Tibial artery (tissue), 4 donors: ENCODE data around the gene B3GNT3.

Experiments
- DNase-seq, 2 donors: peaks; one replicate each; pipeline ENCODE4 v3.0.0-alpha.2; 2019
- H3K27ac ChIP-seq, 2 donors: fragments of 200-600 bp; sonication (generic) in 1 of 2; 1 replicate in 1 of 2; 2 replicates in 1 of 2; pipeline ENCODE4 v1.5.1; 2018 to 2019; ENCODE audit warnings: mild to moderate bottlenecking in 1 of 2
- H3K27me3 ChIP-seq, 2 donors: fragments of 200-600 bp; sonication (generic) in 1 of 2; one replicate each; pipeline versions ENCODE4 v1.5.1 to v1.6.0; 2016 to 2019
- H3K36me3 ChIP-seq, 3 donors: fragments of 200-600 bp; sonication (generic) in 2 of 3; one replicate each; pipeline ENCODE4 v1.5.1; 2016 to 2019; ENCODE audit warnings: mild to moderate bottlenecking in 2 of 3
- H3K4me1 ChIP-seq, 4 donors: fragments of 200-600 bp; sonication (generic) in 2 of 4; 1 replicate in 3 of 4; 2 replicates in 1 of 4; pipeline ENCODE4 v1.5.1; 2016 to 2019
- H3K4me3 ChIP-seq, 2 donors: fragments of 200-600 bp; sonication (generic) in 1 of 2; 1 replicate in 1 of 2; 2 replicates in 1 of 2; pipeline ENCODE4 v1.5.1; 2018 to 2019; ENCODE audit warnings: mild to moderate bottlenecking in 2 of 2
- H3K9me3 ChIP-seq, 3 donors: fragments of 200-600 bp; sonication (generic) in 1 of 3; one replicate each; pipeline ENCODE4 v1.5.1; 2016 to 2019
- intact Hi-C: fragments of 100-400 bp; cut with DNase I; formaldehyde crosslinking; loops from one replicate; pipeline ENCODE4 v1.15.0; 2023; ENCODE audit warnings: low total_unique reads
- TF ChIP-seq, protein P1 (sequence below), 2 experiments: fragments of 200-600 bp in 1 of 2; fragments of 450-650 bp in 1 of 2; IDR thresholded peaks; one replicate each; pipeline ENCODE4 v1.5.1; 2017 to 2019; ENCODE audit warnings: antibody characterized with exemption in 2 of 2, mild to moderate bottlenecking in 1 of 2, moderate library complexity in 1 of 2

Gene B3GNT3

DNA sequence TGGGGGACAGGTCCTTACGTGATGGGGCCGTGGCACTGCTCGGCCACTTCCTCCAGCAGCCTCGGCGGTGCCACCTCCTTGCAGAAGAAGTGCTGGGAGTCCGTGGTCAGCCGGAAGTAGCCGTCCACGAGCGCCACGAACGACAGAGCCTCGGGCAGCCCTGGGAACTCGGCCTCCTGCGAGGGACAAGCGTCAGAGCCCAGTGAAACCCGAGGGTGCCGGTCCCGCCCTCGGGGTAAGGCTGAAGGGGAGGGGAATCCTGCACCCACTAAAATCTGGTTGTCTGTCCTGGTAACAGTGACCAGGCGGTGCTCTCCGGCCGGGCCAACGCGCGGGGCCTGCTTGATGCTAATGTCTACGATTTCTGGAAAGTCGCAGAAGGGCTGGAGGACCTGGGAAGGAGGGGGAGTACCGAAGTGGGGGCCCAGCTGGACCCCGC, 46.5 kb downstream of the B3GNT3 start:
- H3K27me3 ChIP-seq = peaks cover 0 to 78% of the 10 kb centered on the region in 2 donors
- intact Hi-C loops = no loop called here
- peaks cover 0 to 17% (median 10%) of the 10 kb centered on the region in 4 donors for H3K4me1 ChIP-seq
- H3K36me3 ChIP-seq = no peaks in the 10 kb centered on the region
- no peak overlapping the region for H3K27ac ChIP-seq
- H3K4me3 ChIP-seq = peak overlapping the region; percentile 9 to 22
- no peaks in the 10 kb centered on the region for H3K9me3 ChIP-seq
- TF ChIP-seq, protein P1, sequence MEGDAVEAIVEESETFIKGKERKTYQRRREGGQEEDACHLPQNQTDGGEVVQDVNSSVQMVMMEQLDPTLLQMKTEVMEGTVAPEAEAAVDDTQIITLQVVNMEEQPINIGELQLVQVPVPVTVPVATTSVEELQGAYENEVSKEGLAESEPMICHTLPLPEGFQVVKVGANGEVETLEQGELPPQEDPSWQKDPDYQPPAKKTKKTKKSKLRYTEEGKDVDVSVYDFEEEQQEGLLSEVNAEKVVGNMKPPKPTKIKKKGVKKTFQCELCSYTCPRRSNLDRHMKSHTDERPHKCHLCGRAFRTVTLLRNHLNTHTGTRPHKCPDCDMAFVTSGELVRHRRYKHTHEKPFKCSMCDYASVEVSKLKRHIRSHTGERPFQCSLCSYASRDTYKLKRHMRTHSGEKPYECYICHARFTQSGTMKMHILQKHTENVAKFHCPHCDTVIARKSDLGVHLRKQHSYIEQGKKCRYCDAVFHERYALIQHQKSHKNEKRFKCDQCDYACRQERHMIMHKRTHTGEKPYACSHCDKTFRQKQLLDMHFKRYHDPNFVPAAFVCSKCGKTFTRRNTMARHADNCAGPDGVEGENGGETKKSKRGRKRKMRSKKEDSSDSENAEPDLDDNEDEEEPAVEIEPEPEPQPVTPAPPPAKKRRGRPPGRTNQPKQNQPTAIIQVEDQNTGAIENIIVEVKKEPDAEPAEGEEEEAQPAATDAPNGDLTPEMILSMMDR (IDR thresholded peaks at IDR 0.05) = no peak
- no peak for DNase-seq

DNA sequence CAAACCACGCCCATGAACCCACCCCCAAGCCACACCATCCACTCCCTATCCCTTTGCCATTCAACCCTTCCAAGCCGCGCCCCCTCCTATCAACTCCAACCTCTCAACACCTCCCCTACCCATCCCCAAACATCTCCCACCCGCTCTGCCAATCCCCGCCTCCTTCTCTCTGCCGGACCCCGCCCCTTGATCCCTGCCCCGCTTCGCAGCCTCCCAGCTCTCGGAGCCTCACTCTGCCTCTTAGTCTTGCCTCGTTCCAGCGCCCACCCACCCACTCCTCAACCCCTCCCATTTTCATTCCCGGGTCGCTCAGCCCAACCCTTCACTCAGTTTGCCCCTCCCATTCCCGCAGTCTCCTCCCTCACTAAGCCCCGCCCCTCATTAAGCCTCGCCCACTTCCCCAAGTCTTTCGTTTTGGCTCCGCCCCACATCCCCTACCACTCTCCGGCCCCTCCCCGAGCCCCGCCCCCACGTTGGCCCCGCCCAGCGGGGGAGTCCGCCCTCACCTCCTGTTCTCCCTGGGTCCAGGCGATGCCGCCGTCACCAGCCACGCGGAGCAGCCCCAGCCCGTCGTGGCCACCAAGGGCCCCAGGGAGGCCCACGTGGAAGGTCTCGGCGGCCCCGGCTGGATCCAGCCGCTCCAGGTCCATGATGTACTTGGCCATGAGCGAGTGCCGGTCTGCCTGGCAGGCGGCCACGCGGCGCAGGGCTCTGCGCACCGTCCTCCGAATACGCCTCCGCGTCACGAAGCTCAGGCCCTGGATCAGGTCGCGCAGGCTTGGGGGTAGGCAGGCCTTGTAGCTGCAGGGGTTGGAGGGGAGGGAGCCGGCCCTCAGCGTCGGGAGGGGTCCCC, 47.1 kb downstream of the B3GNT3 start:
- H3K36me3 ChIP-seq = no peaks in the 10 kb centered on the region
- H3K4me3 ChIP-seq = peak overlapping the region; percentile 9 to 22
- DNase-seq = peak; percentile 57 to 84
- H3K27ac ChIP-seq = no peak overlapping the region
- H3K4me1 ChIP-seq = peaks cover 0 to 17% (median 10%) of the 10 kb centered on the region in 4 donors
- no peaks in the 10 kb centered on the region for H3K9me3 ChIP-seq
- TF ChIP-seq, protein P1 (IDR thresholded peaks at IDR 0.05) = no peak
- intact Hi-C loops = no loop called here
- H3K27me3 ChIP-seq = peaks cover 0 to 82% of the 10 kb centered on the region in 2 donors

DNA sequence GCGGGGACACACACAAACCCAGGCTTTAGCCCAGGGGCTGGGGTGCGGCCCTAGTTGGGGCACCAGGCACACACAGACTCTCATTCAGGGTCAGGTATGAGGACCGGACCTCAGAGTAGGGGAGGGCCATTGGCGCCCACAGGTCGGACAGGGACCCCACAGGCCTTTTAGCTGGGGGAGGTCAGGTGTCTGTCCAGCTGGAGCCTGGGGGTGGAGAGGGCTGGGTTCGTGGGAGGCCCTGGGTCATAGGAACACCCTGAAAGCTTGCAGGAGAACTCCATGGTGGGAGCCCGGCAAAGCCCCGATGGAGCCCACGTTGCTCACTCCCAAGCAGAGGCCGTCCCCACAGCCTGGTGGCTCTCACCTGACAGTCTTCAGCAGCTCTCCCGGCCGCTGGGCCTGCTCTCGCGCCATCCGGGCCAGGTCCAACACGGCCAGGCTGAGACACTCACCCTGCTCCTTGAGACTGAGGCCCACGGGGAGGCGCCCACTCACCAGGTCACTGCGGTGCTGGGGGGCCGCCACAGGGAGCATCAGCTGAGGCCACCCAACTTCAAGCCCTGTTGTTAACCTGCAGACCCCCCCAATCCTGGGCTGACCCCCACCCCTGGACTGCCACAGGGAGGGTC, 47.8 kb downstream of the B3GNT3 start:
- peaks cover 0 to 86% of the 10 kb centered on the region in 2 donors for H3K27me3 ChIP-seq
- peaks cover 0 to 23% (median 10%) of the 10 kb centered on the region in 4 donors for H3K4me1 ChIP-seq
- no peaks in the 10 kb centered on the region for H3K9me3 ChIP-seq
- DNase-seq = no peak
- peak overlapping the region; percentile 9 to 22 for H3K4me3 ChIP-seq
- TF ChIP-seq, protein P1 (IDR thresholded peaks at IDR 0.05) = no peak
- no peak overlapping the region for H3K27ac ChIP-seq
- intact Hi-C loops = no loop called here
- no peaks in the 10 kb centered on the region for H3K36me3 ChIP-seq

DNA sequence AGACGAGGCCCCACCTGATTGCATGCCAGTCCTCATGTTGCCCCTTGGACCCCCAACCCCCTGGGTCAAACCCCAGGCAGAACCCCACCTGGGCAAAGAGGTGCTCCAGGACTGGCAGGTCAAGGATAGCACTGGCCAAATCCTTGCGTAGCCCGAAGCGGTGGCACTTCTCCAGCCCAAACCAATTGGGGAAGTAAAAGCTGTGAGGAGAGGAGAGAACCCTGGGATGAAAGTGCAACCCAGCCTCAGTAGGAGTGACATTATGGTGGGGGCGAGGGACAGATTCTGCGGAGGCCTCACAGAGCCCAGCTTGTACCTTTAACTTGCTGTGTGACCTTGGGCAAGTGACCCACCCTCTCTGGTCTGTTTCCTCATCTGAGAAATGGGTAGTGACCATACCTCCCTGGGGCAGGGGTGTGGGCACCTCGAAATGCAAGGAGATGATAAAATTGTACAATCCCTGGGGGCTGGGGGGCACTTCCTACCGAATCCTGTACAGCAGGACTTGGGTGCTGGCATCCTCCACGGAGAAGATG, 48.4 kb downstream of the B3GNT3 start:
- Histone ChIP-seq H3K27me3 (peaks cover 0 to 85% of the 10 kb centered on the region in 2 donors), H3K4me3 (no peak overlapping the region), H3K9me3 (no peaks in the 10 kb centered on the region), H3K4me1 (peaks cover 0 to 28% (median 10%) of the 10 kb centered on the region in 4 donors), H3K36me3 (no peaks in the 10 kb centered on the region), H3K27ac (no peak overlapping the region)
- TF ChIP-seq, protein P1 (IDR thresholded peaks at IDR 0.05) = no peak
- DNase-seq = no peak
- intact Hi-C loops = no loop called here

DNA sequence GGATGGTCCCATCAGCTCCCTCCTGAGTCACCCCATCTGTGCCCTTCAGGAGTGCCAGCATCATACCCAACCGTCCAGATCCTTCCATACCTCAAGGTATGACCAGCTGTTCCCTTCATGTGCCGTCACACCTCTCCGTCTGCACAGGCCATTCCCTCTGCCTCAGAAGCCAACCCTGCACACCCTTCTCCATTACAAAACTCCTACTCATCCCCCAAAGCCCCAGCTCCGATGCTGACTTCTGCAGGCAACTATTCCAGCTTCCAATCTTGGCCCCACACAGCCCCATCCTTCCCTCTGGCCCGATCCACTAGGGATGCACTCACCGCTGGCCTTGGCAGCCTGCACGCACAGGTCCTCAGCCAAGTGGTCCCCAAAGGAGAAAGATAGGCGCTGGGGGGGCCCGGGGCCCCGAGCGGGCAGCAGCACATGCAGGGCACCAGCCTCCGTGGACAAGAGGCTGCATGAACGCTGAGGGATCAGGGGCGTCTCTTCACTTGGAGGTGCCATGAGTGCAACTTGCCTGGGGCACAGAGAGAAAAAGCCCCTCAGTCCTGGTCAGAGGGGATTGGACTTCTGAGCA, 49.1 kb downstream of the B3GNT3 start:
- TF ChIP-seq, protein P1 (IDR thresholded peaks at IDR 0.05) = no peak
- no peaks in the 10 kb centered on the region for H3K36me3 ChIP-seq
- peaks cover 0 to 88% of the 10 kb centered on the region in 2 donors for H3K27me3 ChIP-seq
- H3K9me3 ChIP-seq = no peaks in the 10 kb centered on the region
- H3K4me1 ChIP-seq = peaks cover 0 to 28% (median 10%) of the 10 kb centered on the region in 4 donors
- no peak overlapping the region for H3K4me3 ChIP-seq
- no peak overlapping the region for H3K27ac ChIP-seq
- intact Hi-C loops = no loop called here
- no peak for DNase-seq
